HepG2 (cell line): ENCODE data around the gene TGFA. TPM values are rescaled to one million over a fixed set of nuclear protein-coding genes. Genes with fewer than 3 reads are reported as not detected.
A peak's percentile ranks its signal among the peaks of the same experiment; 100 is the strongest.

ENCODE experiments used
- ATAC-seq: fragments of 200-7000 bp; cut with Tn5 transposase; 3 replicates; pipeline ENCODE4 v1.9.1; 2020; ENCODE audit warnings: mild to moderate bottlenecking, moderate library complexity
- BruUV-seq: library from RNA; stranded (reverse); fragments of 400-500 nt; replicated peaks from 2 replicates; lab custom pipeline; 2021; lab: Mats Ljungman, UMichigan
- CTCF ChIA-PET: fragments of 300-600 bp; formaldehyde crosslinking; extraction: SDS; loops from one replicate; lab custom pipeline; 2021; ENCODE audit warnings: low total read pairs, inconsistent platforms, low intra/inter-chr PET ratio; lab: Yijun Ruan, JAX
- POLR2A ChIA-PET: fragments of 350-600 bp; sonication (Branson Sonifier 250); formaldehyde crosslinking; loops from one replicate; lab custom pipeline; 2020; ENCODE audit warnings: antibody characterized with exemption, inconsistent platforms; lab: Yijun Ruan, JAX
- DNase-seq: peaks from one replicate; pipeline ENCODE4 v3.0.0-alpha.2; 2015; ENCODE audit warnings: low spot score
- FAIRE-seq: peaks from 3 replicates; lab custom pipeline; 2011; peaks lifted over from hg19 to GRCh38; lab: Jason Lieb, UNC
- H2AFZ ChIP-seq: one replicate; pipeline ENCODE4 v1.6.1; 2011; ENCODE audit warnings: low read length, inconsistent platforms
- H3K27ac ChIP-seq: fragments of 300-600 bp; 3 replicates; pipeline ENCODE4 v1.8.0; 2011; ENCODE audit warnings: mixed run types, mild to moderate bottlenecking, mixed read lengths, low read length, inconsistent platforms; ENCODE audit not compliant: insufficient read depth; ENCODE audit errors: extremely low read length
- H3K27me3 ChIP-seq, 2 experiments: fragments of 200-600 bp in 1 of 2; 2 replicates in 1 of 2; 3 replicates in 1 of 2; pipeline versions ENCODE4 v1.6.0 to v1.8.0; 2011; ENCODE audit warnings: low read length in 2 of 2, mild to moderate bottlenecking in 2 of 2, moderate library complexity in 2 of 2, inconsistent platforms in 1 of 2; ENCODE audit not compliant: insufficient read depth in 2 of 2, control insufficient read depth in 1 of 2
- H3K36me3 ChIP-seq, 2 experiments: fragments of 200-600 bp in 1 of 2; replicated peaks in 1 of 2; 2 replicates in 1 of 2; 3 replicates in 1 of 2; pipeline versions ENCODE4 v1.5.1 to v1.8.0; 2011; ENCODE audit warnings: low read length in 2 of 2, inconsistent platforms in 1 of 2; ENCODE audit not compliant: insufficient read depth in 2 of 2, control insufficient read depth in 1 of 2
- H3K4me1 ChIP-seq: 2 replicates; pipeline ENCODE4 v1.5.1; 2012; ENCODE audit warnings: low read length, inconsistent platforms; ENCODE audit not compliant: insufficient read depth
- H3K4me2 ChIP-seq: 2 replicates; pipeline ENCODE4 v1.6.0; 2011; ENCODE audit warnings: low read depth, low read length, inconsistent platforms
- H3K4me3 ChIP-seq, 3 experiments: fragments of 200-600 bp in 1 of 3; sonication (generic), shearing (Covaris generic) in 1 of 3; replicated peaks in 1 of 3; 2 replicates each; pipeline ENCODE4 v1.5.1; 2011 to 2016; ENCODE audit warnings: low read length in 3 of 3, inconsistent platforms in 2 of 3, low read depth in 2 of 3, mild to moderate bottlenecking in 2 of 3, control low read depth in 1 of 3, mixed read lengths in 1 of 3; ENCODE audit not compliant: insufficient read depth in 1 of 3
- H3K79me2 ChIP-seq: one replicate; pipeline ENCODE4 v1.6.1; 2011; ENCODE audit warnings: low read length, inconsistent platforms; ENCODE audit not compliant: insufficient read depth
- H3K9ac ChIP-seq: 2 replicates; pipeline ENCODE4 v1.6.0; 2011; ENCODE audit warnings: mild to moderate bottlenecking, low read depth, low read length, inconsistent platforms; ENCODE audit not compliant: insufficient read depth
- H3K9me3 ChIP-seq: 2 replicates; pipeline ENCODE4 v1.5.1; 2012; ENCODE audit warnings: mild to moderate bottlenecking, low read length
- H4K20me1 ChIP-seq: 2 replicates; pipeline ENCODE4 v1.6.0; 2011; ENCODE audit warnings: inconsistent platforms, mild to moderate bottlenecking, low read length, moderate library complexity; ENCODE audit not compliant: insufficient read depth
- CREB3 ChIP-seq: sonication (generic); formaldehyde crosslinking; IDR thresholded peaks from 2 replicates; pipeline ENCODE4 v1.5.0; 2020; ENCODE audit warnings: missing genetic modification reagents
- EHMT2 ChIP-seq: fragments of 200-600 bp; sonication (generic); IDR thresholded peaks from 2 replicates; pipeline ENCODE4 v1.7.0; 2017; ENCODE audit warnings: antibody characterized with exemption, low read depth, low read length, borderline replicate concordance
- GATAD2A ChIP-seq: IDR thresholded peaks from 2 replicates; pipeline ENCODE4 v1.6.1; 2016
- HES4 ChIP-seq: sonication (generic); formaldehyde crosslinking; IDR thresholded peaks from 2 replicates; pipeline ENCODE4 v1.9.0; 2021; ENCODE audit warnings: mild to moderate bottlenecking, missing genetic modification reagents, borderline replicate concordance
- HNF4A ChIP-seq: sonication (generic); formaldehyde crosslinking; IDR thresholded peaks from 2 replicates; pipeline ENCODE4 v1.4.0; 2020; ENCODE audit warnings: missing genetic modification reagents
- MTA1 ChIP-seq: sonication (generic); formaldehyde crosslinking; IDR thresholded peaks from 2 replicates; pipeline ENCODE4 v1.4.0; 2020; ENCODE audit warnings: missing genetic modification reagents, mild to moderate bottlenecking, borderline replicate concordance
- MYC ChIP-seq: sonication (generic); formaldehyde crosslinking; IDR thresholded peaks from 2 replicates; pipeline ENCODE4 v1.9.0; 2021; ENCODE audit warnings: missing genetic modification reagents, borderline replicate concordance
- NRL ChIP-seq: sonication (generic); formaldehyde crosslinking; IDR thresholded peaks from 2 replicates; pipeline ENCODE4 v1.5.0; 2020; ENCODE audit warnings: missing genetic modification reagents, mild to moderate bottlenecking, moderate library complexity, borderline replicate concordance
- PAXIP1 ChIP-seq: sonication (generic); formaldehyde crosslinking; conservative IDR thresholded peaks from 2 replicates; pipeline ENCODE4 v1.4.0; 2020; ENCODE audit warnings: mild to moderate bottlenecking, missing genetic modification reagents, moderate library complexity
- RARA ChIP-seq: IDR thresholded peaks from 2 replicates; pipeline ENCODE4 v1.6.1; 2016; ENCODE audit warnings: missing genetic modification reagents, missing compliant biosample characterization
- RXRB ChIP-seq: IDR thresholded peaks from 2 replicates; pipeline ENCODE4 v1.6.1; 2016; ENCODE audit warnings: borderline replicate concordance, missing genetic modification reagents, missing compliant biosample characterization
- SOX5 ChIP-seq: IDR thresholded peaks from 2 replicates; pipeline ENCODE4 v1.6.1; 2016; ENCODE audit warnings: borderline replicate concordance
- ZFX ChIP-seq: sonication (generic); formaldehyde crosslinking; IDR thresholded peaks from 2 replicates; pipeline ENCODE4 v1.4.0; 2020; ENCODE audit warnings: mild to moderate bottlenecking, low read depth, missing genetic modification reagents, moderate library complexity
- ZNF256 ChIP-seq: sonication (generic); formaldehyde crosslinking; conservative IDR thresholded peaks from 2 replicates; pipeline ENCODE4 v1.4.0; 2020; ENCODE audit warnings: missing genetic modification reagents
- ZNF552 ChIP-seq: sonication (generic); formaldehyde crosslinking; IDR thresholded peaks from 2 replicates; pipeline ENCODE4 v1.9.0; 2022; ENCODE audit warnings: missing genetic modification reagents, mild to moderate bottlenecking, borderline replicate concordance
- ZNF687 ChIP-seq: sonication (generic); formaldehyde crosslinking; IDR thresholded peaks from 2 replicates; pipeline ENCODE4 v1.5.1; 2020; ENCODE audit warnings: mild to moderate bottlenecking, missing genetic modification reagents, moderate library complexity
- ZNF772 ChIP-seq: sonication (generic); formaldehyde crosslinking; IDR thresholded peaks from 2 replicates; pipeline ENCODE4 v1.5.0; 2020; ENCODE audit warnings: mild to moderate bottlenecking, missing genetic modification reagents
- WGBS: methylation state at CpG from one replicate; pipeline ENCODE4 v1.1.6; 2017; ENCODE audit warnings: low lambda C conversion rate; 5-methylcytosine and 5-hydroxymethylcytosine counted together
- in situ Hi-C: cut with HindIII; loops from 2 replicates; pipeline ENCODE4 v1.10.0; 2017; ENCODE audit warnings: low pct_unique_long_range_greater_than_20kb; ENCODE audit not compliant: extremely low pct_ligation_motif_present
- intact Hi-C: fragments of 100-400 bp; cut with micrococcal nuclease; formaldehyde crosslinking; loops from one replicate; pipeline ENCODE4 v1.10.0; 2022; ENCODE audit not compliant: unreplicated experiment
- polyA plus RNA-seq, 8 experiments: library from polyadenylated mRNA; depleted of rRNA in 3 of 8; stranded (reverse) in 7 of 8; unstranded in 1 of 8; fragments of >200 nt; fragmentation: Illumina TruSeq in 4 of 8; extraction: Trizol in 4 of 8; gene quantifications; 2 replicates each; pipeline versions ENCODE4 v1.2.1 to v1.2.3, GENCODE V29; 2011 to 2016; ENCODE audit warnings: low read depth in 4 of 8, missing spikeins in 1 of 8, mixed read lengths in 1 of 8; ENCODE audit not compliant: insufficient read depth in 1 of 8
- total RNA-seq, 5 experiments: library from RNA; depleted of rRNA; stranded (reverse); fragments of >200 nt; fragmentation: Illumina TruSeq; extraction: Trizol; gene quantifications; 2 replicates each; pipeline ENCODE4 v1.2.3, GENCODE V29; 2016; ENCODE audit warnings: low read depth in 1 of 5

TGFA gene
- total and polyA plus RNA-seq, 2 of the 13 experiments (the other 11 are each of a cell fraction or from before 2014, with no cell fraction given): 7.8 to 15.3 TPM

GRCh38 chr2:70517804-70518203, 35.8 kb downstream of the TGFA start:
- no peak overlapping the region for H3K9ac ChIP-seq
- no peaks in the 10 kb centered on the region for H3K27me3 ChIP-seq
- no peak overlapping the region for H3K27ac ChIP-seq
- peaks cover 48% of the 10 kb centered on the region for H3K4me1 ChIP-seq
- DNase-seq (no peak), FAIRE-seq (no peak), ATAC-seq (peak; percentile 70)
- no TSS peak for BruUV-seq
- H3K4me3 ChIP-seq: no peak overlapping the region
- H3K79me2 ChIP-seq: peaks cover 6% of the 10 kb centered on the region
- H3K36me3 ChIP-seq: no peaks in the 10 kb centered on the region; a peak in 1 of 5 replicates
- H3K4me2 ChIP-seq: no peak overlapping the region
- H3K9me3 ChIP-seq: no peaks in the 10 kb centered on the region
- ChIA-PET CTCF (no interaction called here), POLR2A (interaction anchor here (1.2 kb wide), 1 partner anchor 40 kb away, joined by 5 read pairs; no protein-coding TSS in a partner anchor)
- intact Hi-C loops: no loop called here
- H4K20me1 ChIP-seq: no peaks in the 10 kb centered on the region; the same call in 1 of the 2 replicates
- no peak overlapping the region for H2AFZ ChIP-seq
- in situ Hi-C loops: no loop called here
- WGBS: 59% methylated on average over 7 of the region's 7 CpGs
- peak; percentile 42; the same call in 1 of the 2 replicates for TF ChIP-seq GATAD2A
- TF ChIP-seq MYC (CRISPR knock-in tag): peak; percentile 60; the same call in 1 of the 2 replicates
- TF ChIP-seq NRL (CRISPR knock-in tag): peak; percentile 46; the same call in 1 of the 2 replicates
- 0 out of 2 replicates have a peak, but pooled peaks have one; percentile 52 for TF ChIP-seq ZNF772 (CRISPR knock-in tag)
- TF ChIP-seq ZNF256 (CRISPR knock-in tag): no peak
- peak; percentile 60 for TF ChIP-seq RARA
- peak; percentile 86 for TF ChIP-seq ZNF687 (CRISPR knock-in tag)
- no peak for TF ChIP-seq ZNF552 (CRISPR knock-in tag)
- peak; percentile 48; the same call in 1 of the 2 replicates for TF ChIP-seq SOX5
- 0 out of 2 replicates have a peak, but pooled peaks have one; percentile 19 for TF ChIP-seq MTA1 (CRISPR knock-in tag)
- TF ChIP-seq ZFX (CRISPR knock-in tag): peak; percentile 42; the same call in 1 of the 2 replicates
- TF ChIP-seq HES4 (CRISPR knock-in tag): peak; percentile 42; the same call in 1 of the 2 replicates
- TF ChIP-seq RXRB (CRISPR knock-in tag): peak; percentile 38; the same call in 1 of the 2 replicates
- TF ChIP-seq EHMT2: 0 out of 2 replicates have a peak, but pooled peaks have one; percentile 40
- no peak for TF ChIP-seq PAXIP1 (CRISPR knock-in tag)
- peak; percentile 77 for TF ChIP-seq HNF4A
- no peak for TF ChIP-seq CREB3 (CRISPR knock-in tag)
